Activated CD4-positive, CD25-positive, alpha-beta regulatory T cell treated with anti-CD3 and anti-CD28 coated beads, Interleukin-2, amount 50 U/mL, for 72 hours (primary cell): Measurements from ENCODE around the gene ZNF157.

ENCODE experiments used
- DNase-seq: peaks from one replicate; pipeline ENCODE4 v3.0.0; 2021

ZNF157 gene

GRCh38 chrX:47448165-47448806 is 77.9 kb downstream of the ZNF157 start:
- DNase-seq = no peak

GRCh38 chrX:47452112-47452511 is 81.7 kb downstream of the ZNF157 start:
- no peak for DNase-seq

GRCh38 chrX:47456080-47456479 is 85.7 kb downstream of the ZNF157 start:
- no peak for DNase-seq

GRCh38 chrX:47458528-47458927 is 88.2 kb downstream of the ZNF157 start:
- no peak for DNase-seq

- DNase-seq = no peak
Observed at GRCh38 chrX:47460561-47460960, 90.2 kb downstream of the ZNF157 start.
